ENCODE data around the gene DTX1. TPM values are rescaled to one million over a fixed set of nuclear protein-coding genes. Genes with fewer than 3 reads are reported as not detected.

DTX1 gene
- total RNA-seq, 1 donor from 2014 or later: 1.5 TPM

GRCh38 chr12:113102811-113103210 is 46.3 kb downstream of the DTX1 start:
- peaks cover 71% of the 10 kb centered on the region for H3K27me3 ChIP-seq (ENCODE audit: low read depth)
- H3K27ac ChIP-seq (replicated peaks): no peak overlapping the region
- intact Hi-C loops (cut with micrococcal nuclease): no loop called here
- peaks cover 9% of the 10 kb centered on the region for H3K4me1 ChIP-seq
- no peak for DNase-seq
- H3K9me3 ChIP-seq (replicated peaks): no peaks in the 10 kb centered on the region
- no peak overlapping the region for H3K4me3 ChIP-seq
- no peaks in the 10 kb centered on the region for H3K36me3 ChIP-seq
- TF ChIP-seq, protein P1, sequence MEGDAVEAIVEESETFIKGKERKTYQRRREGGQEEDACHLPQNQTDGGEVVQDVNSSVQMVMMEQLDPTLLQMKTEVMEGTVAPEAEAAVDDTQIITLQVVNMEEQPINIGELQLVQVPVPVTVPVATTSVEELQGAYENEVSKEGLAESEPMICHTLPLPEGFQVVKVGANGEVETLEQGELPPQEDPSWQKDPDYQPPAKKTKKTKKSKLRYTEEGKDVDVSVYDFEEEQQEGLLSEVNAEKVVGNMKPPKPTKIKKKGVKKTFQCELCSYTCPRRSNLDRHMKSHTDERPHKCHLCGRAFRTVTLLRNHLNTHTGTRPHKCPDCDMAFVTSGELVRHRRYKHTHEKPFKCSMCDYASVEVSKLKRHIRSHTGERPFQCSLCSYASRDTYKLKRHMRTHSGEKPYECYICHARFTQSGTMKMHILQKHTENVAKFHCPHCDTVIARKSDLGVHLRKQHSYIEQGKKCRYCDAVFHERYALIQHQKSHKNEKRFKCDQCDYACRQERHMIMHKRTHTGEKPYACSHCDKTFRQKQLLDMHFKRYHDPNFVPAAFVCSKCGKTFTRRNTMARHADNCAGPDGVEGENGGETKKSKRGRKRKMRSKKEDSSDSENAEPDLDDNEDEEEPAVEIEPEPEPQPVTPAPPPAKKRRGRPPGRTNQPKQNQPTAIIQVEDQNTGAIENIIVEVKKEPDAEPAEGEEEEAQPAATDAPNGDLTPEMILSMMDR (IDR thresholded peaks at IDR 0.05; ENCODE audit: borderline replicate concordance): no peak

GRCh38 chr12:113103756-113104450 is 47.4 kb downstream of the DTX1 start:
- TF ChIP-seq, protein P1 (IDR thresholded peaks at IDR 0.05; ENCODE audit: borderline replicate concordance): no peak
- Histone ChIP-seq H3K4me1 (peaks cover 5% of the 10 kb centered on the region), H3K27me3 (ENCODE audit: low read depth) (peaks cover 68% of the 10 kb centered on the region), H3K27ac (replicated peaks) (no peak overlapping the region), H3K36me3 (no peaks in the 10 kb centered on the region), H3K9me3 (replicated peaks) (no peaks in the 10 kb centered on the region), H3K4me3 (no peak overlapping the region)
- no peak for DNase-seq
- intact Hi-C loops (cut with micrococcal nuclease): no loop called here

GRCh38 chr12:113104953-113105510 is 48.5 kb downstream of the DTX1 start:
- H3K27me3 ChIP-seq (ENCODE audit: low read depth): peaks cover 62% of the 10 kb centered on the region

DNA sequence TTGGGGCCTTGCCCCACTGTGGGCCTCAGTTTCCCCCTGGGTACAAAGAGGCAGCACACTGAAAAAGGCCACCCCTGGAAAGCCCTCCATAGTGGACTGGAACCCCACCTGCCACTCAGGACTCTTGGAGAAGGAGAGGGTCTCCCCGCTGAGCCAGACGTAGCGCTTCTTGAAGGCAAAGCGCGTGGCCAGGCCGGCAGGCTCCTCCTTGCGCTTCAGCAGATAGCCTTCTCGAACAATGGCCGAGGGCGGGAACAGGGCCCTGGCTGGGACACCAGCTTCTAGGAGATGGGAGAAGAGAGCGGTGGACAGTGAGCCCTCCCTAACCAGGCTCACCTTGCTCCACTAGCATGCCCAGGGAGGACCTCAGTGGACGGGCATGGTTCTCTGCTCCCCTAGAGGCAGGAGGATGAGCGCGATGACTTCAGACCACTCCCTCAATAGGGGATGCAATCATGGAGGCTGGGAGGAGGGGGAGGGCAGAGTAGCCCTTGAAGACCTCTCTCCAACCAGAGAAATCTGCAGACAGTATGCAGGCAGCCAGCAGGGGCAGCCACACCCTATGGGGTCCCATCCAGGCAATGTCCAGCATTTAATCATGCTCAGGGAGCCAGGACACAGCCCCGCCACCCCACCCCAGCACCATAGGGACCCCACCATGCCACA is 49.2 kb downstream of the DTX1 start:
- H3K27me3 ChIP-seq (ENCODE audit: low read depth): peaks cover 62% of the 10 kb centered on the region
- intact Hi-C loops (cut with micrococcal nuclease): no loop called here
- H3K36me3 ChIP-seq: no peaks in the 10 kb centered on the region
- TF ChIP-seq, protein P1 (IDR thresholded peaks at IDR 0.05; ENCODE audit: borderline replicate concordance): no peak
- H3K4me1 ChIP-seq: peaks cover 5% of the 10 kb centered on the region
- H3K9me3 ChIP-seq (replicated peaks): no peaks in the 10 kb centered on the region
- H3K4me3 ChIP-seq: no peak overlapping the region
- no peak for DNase-seq
- H3K27ac ChIP-seq (replicated peaks): no peak overlapping the region

More at GRCh38 chr12:113104953-113105510, 48.5 kb downstream of the DTX1 start:
- Histone ChIP-seq H3K4me1 (peaks cover 5% of the 10 kb centered on the region), H3K36me3 (no peaks in the 10 kb centered on the region), H3K4me3 (no peak overlapping the region), H3K9me3 (replicated peaks) (no peaks in the 10 kb centered on the region), H3K27ac (replicated peaks) (no peak overlapping the region)
- no peak for DNase-seq
- intact Hi-C loops (cut with micrococcal nuclease): no loop called here
- TF ChIP-seq, protein P1 (IDR thresholded peaks at IDR 0.05; ENCODE audit: borderline replicate concordance): no peak

DNA sequence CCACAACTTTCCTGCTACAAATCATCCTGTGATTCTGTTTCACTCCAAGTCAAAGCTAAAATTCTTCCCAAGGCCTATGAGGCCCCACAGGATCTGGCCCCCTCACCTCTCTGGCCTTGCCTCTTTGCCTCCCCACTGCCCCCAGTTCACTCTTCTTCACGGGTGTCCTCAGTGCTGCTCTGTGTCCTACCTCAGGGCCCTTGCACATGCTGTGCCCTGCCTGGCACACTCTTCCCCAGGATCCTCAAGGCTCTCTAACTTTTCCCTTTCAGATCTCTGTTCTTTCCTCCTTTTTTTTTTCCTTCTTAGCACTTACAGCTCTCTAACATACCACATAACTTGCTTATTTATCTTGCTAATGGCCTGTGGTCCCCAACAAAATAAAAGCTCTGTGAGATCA is 49.8 kb downstream of the DTX1 start:
- Histone ChIP-seq H3K27ac (replicated peaks) (no peak overlapping the region), H3K4me3 (no peak overlapping the region), H3K36me3 (no peaks in the 10 kb centered on the region), H3K4me1 (peaks cover 5% of the 10 kb centered on the region), H3K27me3 (ENCODE audit: low read depth) (peaks cover 62% of the 10 kb centered on the region), H3K9me3 (replicated peaks) (no peaks in the 10 kb centered on the region)
- no peak for DNase-seq
- intact Hi-C loops (cut with micrococcal nuclease): no loop called here
- TF ChIP-seq, protein P1 (IDR thresholded peaks at IDR 0.05; ENCODE audit: borderline replicate concordance): no peak

Measured in left ventricle myocardium inferior (tissue), 1 donor.